Neural cell (in vitro differentiated cells): ENCODE data around the gene RSPH1.

Source experiments
- CTCF ChIP-seq: fragments of 450-650 bp; IDR thresholded peaks from 2 replicates; pipeline ENCODE4 v1.5.1; 2014; ENCODE audit warnings: antibody characterized with exemption, mild to moderate bottlenecking, moderate library complexity; ENCODE audit not compliant: poor library complexity, severe bottlenecking
- RAD21 ChIP-seq: fragments of 450-650 bp; conservative IDR thresholded peaks from 2 replicates; pipeline ENCODE4 v1.6.1; 2014; ENCODE audit warnings: antibody characterized with exemption, mild to moderate bottlenecking, moderate library complexity
- REST ChIP-seq: IDR thresholded peaks from 2 replicates; pipeline ENCODE4 v1.6.1; 2012; ENCODE audit warnings: borderline replicate concordance
- SMC3 ChIP-seq: fragments of 450-650 bp; conservative IDR thresholded peaks from 2 replicates; pipeline ENCODE4 v1.6.1; 2014; ENCODE audit warnings: antibody characterized with exemption, mild to moderate bottlenecking, moderate library complexity; ENCODE audit not compliant: poor library complexity
- TAF1 ChIP-seq: IDR thresholded peaks from 2 replicates; pipeline ENCODE4 v1.6.1; 2012; ENCODE audit warnings: low read depth

- TF ChIP-seq REST (no peak), RAD21 (no peak), CTCF (no peak), SMC3 (no peak), TAF1 (no peak)
Observed at GRCh38 chr21:42541618-42542017, 45.6 kb upstream of the RSPH1 start.
